Measurements from ENCODE around the gene PDZRN4.

PDZRN4 gene

DNA sequence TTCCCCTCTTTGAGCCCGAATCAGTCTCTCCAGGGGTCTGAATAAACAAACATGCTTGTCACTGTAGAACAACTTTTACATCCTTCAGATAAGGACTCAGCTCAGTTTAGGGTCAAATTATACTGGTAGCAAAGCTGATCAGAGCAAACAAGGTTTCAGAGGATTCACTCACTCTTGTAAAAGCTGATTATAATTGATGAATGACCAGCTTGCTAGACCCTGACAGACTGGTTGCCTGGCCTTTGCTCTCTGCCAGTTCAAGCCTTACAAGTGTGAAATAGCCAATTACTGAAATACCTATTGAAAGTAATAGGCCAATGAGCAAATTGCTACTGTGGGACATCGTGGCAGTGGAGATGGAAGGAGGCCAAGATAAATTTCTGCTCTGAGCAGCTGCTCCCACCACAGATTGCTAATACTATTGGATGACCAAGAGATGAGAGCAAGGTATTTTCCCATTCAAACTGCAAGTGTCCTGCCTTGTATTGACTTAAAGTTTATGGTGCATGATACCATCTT is 177.6 kb downstream of the PDZRN4 start:
- DNase-seq: no peak

DNA sequence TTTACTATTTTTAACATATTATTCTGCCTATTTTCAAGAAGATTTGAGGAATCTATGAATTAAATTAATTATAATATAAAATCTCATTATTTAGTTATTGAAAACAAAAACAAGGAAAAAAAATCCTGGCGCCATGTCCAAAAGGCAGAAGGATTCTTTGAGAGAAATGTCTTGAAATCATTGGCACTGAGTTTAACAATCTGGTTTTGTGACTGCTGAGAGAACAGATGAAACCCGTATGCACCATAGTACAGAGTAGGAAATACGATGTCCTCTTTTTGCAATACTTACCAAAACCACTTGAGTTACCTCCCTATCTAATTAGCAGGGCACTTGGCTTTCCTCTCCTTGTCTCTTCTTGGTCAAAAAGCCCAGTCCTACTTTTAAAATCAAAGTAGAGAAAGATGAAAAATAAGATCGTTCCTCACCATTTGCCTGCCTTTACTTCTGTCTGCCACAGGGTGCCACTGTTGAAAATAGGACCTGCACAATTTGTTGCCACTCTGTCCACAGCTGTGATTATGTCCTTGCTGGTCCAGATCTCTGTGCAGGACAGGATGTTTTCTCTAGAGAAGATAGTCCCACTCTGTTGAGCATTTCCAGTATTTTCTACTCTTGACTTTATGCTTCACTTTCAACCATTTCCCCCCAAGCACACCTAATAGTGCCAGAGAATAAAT is 179.7 kb downstream of the PDZRN4 start:
- no peak for DNase-seq

DNA sequence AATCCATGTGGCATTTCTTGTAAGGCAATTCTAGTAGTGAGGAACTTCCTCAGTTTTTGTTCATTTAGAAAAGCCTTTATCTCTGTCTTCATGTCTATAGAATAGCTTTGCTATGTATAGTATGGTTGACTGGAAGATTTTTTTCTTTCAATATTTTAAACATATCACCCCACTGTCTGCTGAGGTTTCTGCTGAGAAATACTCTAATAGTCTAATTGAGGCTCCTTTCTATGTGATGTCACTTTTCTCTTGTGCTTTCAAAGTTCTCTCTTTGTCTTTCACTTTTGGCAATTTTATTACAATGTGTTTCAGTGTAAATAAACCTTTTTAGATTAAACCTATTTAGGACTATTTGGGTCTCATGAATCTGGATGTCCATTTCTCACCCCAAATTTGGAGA is 192.8 kb downstream of the PDZRN4 start:
- DNase-seq: no peak

- no peak for DNase-seq
Observed at GRCh38 chr12:41402801-41403200, 214.7 kb downstream of the PDZRN4 start.

GRCh38 chr12:41407232-41407799 is 219.2 kb downstream of the PDZRN4 start:
- DNase-seq: no peak

GRCh38 chr12:41409628-41410027 is 221.5 kb downstream of the PDZRN4 start:
- DNase-seq: no peak

- no peak for DNase-seq
Observed at GRCh38 chr12:41418586-41418985, 230.5 kb downstream of the PDZRN4 start.

DNA sequence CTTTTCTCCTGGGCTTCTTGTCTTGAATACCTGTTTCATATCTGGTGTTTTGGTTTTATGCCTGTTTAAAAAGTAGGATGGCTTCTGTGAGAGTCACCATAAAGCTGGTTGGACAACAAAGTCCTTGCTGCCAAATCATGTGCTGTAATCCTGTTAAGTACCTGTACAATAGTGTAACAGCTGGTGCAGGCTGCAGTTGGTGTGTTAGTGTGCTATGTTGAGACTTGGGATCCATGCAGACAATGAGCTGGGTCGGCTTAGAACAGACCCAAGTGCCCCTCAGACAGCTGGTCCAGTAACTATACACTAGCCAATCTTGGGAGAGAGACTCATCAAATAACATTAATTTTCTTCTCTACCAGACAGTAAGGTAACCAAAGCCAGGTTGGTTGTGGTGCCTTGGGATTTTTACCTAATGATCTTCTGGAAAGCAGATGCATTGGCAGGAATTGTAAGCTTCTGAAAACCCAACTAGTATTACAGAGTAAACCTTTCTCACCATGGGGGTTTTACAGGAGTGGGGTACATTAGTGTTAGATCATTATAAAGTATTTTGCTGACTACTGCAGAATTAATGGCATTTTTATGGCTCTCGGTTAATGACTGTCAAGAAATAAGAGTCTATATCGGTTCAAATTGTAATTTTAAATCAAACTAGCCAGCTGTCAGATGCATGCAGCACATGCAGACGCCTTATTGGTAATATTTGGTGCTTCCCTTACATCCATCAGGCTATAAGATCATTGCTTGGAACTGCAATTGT is 231.2 kb downstream of the PDZRN4 start:
- DNase-seq: no peak

DNA sequence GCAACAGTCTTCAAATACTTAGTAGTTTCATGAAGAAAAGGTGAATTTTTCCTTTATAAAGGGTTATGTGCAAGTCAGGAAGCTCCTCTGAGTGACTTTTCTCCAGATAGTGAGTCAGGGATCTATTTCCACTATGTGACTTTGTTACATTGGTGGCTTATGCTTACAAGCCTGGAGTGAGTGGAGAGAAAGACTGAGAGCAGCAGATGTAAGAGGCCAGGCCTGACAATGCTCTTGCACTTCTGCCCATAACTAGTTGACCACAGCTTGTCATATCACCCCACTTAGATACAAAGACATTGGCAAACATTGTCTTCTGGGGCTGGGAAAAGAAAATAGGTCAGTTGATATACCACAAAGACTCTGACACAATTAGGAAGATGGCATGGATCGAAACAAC is 236.5 kb downstream of the PDZRN4 start:
- DNase-seq: no peak

GRCh38 chr12:41433460-41433859 is 245.3 kb downstream of the PDZRN4 start:
- DNase-seq: no peak

GRCh38 chr12:41436076-41436475 is 248.0 kb downstream of the PDZRN4 start:
- DNase-seq: no peak

DNA sequence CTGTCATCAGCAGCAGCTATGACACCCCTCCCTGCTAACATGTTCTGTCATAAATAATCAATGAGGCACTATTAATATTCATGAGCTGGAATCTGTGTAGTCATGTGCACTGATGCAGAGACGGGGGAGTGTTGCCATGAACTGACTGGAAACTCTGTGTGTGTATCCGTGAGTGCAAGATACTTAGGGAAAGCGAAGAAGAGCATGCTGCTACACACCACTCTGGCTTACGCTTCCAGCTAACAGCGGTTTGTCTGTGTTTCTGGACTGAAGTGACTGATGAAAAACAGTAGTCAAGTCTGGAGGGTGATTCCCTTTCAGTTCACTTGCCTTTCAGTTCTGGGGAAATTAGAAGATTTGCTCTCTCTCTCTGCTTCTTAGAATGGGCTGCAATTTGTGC is 249.4 kb downstream of the PDZRN4 start:
- DNase-seq: no peak

DNA sequence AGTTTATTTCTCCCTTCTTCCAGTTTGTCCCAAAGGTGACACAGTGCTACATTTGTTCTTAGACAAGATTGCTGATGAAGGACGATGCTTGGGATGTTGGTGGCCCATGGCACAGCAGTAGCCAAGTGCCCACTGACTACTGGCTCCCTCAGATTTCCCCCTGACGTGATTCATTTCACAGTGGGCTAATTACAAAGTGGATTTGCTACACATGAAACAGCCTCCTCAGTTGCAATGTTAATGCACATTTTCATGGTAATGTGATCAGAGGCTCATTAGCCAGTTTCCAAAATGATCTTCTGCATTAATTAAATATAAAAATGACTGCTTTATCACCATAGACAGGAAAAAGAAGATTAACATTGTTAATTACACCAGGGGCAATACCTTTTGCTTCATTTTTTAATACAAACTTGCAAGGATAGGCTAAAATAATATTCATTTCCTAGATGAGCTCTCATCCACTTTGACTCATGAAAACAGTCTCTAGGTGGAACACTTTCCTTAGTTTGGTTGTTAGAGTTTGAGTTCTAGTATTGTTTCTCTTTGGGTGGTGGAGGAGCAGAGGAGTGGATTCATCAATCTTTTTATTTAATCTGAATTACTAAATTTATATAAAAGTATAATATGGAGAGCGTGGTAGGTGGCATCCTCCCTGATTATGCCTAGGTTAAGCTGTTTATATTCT is 250.9 kb downstream of the PDZRN4 start:
- DNase-seq: no peak

DNA sequence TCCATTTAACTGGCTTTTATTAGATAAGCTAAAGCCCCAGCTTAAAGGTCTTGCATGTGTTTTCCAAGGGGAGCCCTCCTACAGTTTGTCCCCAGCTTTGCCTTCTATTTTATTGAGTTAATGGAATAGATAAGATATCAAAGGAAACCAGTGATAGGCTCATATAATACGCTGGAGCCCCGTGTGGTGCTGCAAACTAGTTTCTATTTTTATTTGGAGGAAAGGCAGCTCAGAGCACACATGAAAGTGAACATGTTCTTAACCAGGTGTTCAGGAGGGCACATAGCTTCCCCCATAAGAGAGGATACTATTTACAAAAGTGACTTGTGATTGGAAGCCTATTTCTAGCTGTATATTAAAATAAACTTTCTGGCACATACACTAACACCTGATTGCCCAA is 251.7 kb downstream of the PDZRN4 start:
- DNase-seq: no peak

- DNase-seq: no peak
Observed at GRCh38 chr12:41441180-41441579, 253.1 kb downstream of the PDZRN4 start.

GRCh38 chr12:41442896-41443295 is 254.8 kb downstream of the PDZRN4 start:
- DNase-seq: no peak

GRCh38 chr12:41443690-41444089 is 255.6 kb downstream of the PDZRN4 start:
- no peak for DNase-seq

DNA sequence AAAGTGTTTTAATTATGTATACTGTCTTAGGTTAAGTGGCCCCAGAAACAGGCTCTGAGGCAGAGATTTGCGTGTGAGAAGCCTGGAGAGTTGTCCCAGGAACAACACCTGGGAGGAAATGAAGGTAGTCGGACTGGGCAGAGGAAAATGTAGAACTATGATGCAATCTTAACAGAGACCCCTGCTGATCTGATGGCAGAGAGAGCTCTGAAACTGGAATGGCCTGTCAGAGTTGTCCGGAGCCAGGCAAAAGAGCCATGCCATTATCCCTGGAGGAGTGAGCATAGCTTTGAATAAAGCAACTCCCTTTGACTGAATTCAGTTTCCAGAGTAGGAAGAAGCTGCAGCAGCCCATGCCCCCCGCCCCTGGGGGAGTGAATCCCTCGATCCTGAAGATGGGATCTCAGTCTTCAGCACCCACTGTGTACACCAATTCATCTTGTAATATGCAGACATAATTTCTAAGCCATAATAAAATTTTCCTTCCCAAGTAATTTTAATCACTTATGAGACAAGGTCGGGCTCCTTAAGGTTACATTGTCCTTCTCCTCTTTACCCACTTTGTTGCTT is 264.8 kb downstream of the PDZRN4 start:
- DNase-seq: no peak

DNA sequence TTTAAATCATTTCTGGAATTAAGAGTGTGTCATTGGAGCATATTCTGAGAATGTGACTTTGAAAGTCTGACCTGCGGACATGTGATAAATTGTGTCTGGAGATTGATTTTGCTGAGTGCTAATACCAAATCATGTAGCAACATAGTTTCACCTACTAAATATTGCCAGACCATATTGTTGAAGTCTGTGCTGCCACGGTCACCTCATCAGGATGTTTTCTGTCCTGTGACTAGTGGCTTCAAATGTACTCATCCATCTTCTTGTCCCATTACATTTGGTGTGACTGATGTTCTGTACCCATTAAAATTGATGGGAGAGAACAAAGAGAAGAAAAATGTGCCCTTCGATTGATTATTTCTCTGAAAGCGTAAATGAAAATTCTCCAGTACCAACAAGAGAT is 265.3 kb downstream of the PDZRN4 start:
- no peak for DNase-seq

GRCh38 chr12:41459111-41459905 is 271.2 kb downstream of the PDZRN4 start:
- no peak for DNase-seq

GRCh38 chr12:41459906-41460214 is 271.7 kb downstream of the PDZRN4 start:
- no peak for DNase-seq

- DNase-seq: no peak
Observed at GRCh38 chr12:41460906-41461305, 272.8 kb downstream of the PDZRN4 start.

Measured in CD4-positive, alpha-beta T cell treated with Interleukin-4 for 4 hours (primary cell).